ENCODE results near the gene NFE2L3.

GRCh38 chr7:26167303-26167934, 15.4 kb downstream of the NFE2L3 start:
- TF ChIP-seq EZH2 (IDR thresholded peaks at IDR 0.05; ENCODE audit: borderline replicate concordance, low read depth, low read length, severe bottlenecking), result no peak
- no peak for TF ChIP-seq CTCF (IDR thresholded peaks at IDR 0.05; ENCODE audit: extremely low read depth in 1 of 2, insufficient read depth in 1 of 2, low read depth in 1 of 2, low read length in 2 of 2)
- TF ChIP-seq POLR2A (IDR thresholded peaks at IDR 0.05; ENCODE audit: low read depth, low read length), result no peak
- TF ChIP-seq POLR2AphosphoS5 (IDR thresholded peaks at IDR 0.05; ENCODE audit: insufficient read depth, low read depth, low read length), result no peak
- TF ChIP-seq FOS (IDR thresholded peaks at IDR 0.05; ENCODE audit: borderline replicate concordance, insufficient read depth, low read length), result no peak
- TF ChIP-seq GATA2 (IDR thresholded peaks at IDR 0.05; ENCODE audit: insufficient read depth, insufficient read length, low read depth, low read length), result no peak

Measured in endothelial cell of umbilical vein (primary cell).